NK-92 (cell line): ENCODE data around the gene AGTR1.
"Not testable (repeated sequence)": the region's sequence is repeated elsewhere in the genome, so short reads cannot be mapped to it uniquely, and the experiment has no call there.

ENCODE experiments used
- DNase-seq: peaks from one replicate; lab custom pipeline; 2025; ENCODE audit not compliant: unreplicated experiment; lab: John Stamatoyannopoulos, UW

AGTR1 gene

DNA sequence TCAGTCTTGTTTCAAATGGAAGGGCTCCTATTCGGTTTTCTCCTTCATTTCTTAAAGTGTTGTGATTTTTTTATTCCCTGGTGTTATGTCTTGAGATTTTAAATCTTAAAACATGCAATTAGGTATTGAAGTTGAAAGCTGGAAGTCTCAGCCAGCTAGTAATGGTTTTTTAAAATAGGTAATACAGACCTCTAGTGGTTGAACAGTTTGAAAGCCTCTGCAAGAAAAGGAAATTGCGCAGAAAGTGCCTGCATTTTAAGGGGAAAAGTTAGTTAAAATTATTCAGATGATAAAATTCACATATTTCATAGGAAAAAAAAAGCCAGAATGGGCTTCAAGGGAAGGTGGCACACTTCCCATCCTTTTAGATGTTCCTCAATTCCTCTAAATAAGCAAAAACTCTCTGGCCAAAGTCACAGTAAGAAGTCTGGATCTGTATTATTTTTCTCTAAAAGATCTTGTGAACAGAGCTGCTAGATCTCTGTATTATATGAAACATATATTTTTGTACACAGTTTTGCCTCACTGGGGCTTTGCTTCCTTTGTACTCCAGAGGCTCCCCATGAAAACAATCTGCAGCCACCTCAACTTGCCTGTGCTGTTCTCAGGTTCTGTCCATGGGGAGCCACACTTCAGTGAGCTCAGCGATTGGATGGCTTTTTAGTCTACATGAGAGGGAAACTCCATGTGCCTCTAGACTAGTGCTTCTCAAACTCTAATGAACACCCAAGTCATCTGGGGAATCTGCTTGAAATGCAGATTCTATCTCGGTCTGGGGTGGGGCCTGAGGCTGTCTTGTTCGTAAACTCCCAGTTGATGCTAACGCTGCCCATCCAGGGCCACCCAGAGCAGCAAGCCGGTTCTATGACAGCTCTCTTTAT, 21.5 kb downstream of the AGTR1 start:
- no peak for DNase-seq

DNA sequence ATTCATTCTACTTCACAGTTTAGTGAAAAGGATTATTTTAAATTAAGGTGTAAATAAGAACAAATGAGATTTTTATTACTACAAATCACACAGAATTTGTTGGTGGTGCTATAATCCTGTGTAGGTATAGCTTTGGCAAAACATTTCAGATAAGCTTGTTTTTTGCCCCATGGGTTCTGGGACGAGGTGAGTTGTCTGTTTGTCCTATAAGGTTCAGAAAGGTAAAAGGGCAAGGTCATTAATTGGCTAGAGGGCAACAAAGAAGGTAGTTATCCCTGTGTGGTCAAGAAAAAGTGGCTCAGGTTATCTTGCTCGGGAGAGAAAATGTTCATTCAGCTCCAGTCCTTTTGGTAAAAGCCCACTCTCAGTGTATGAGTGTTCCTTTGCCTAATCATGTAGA, 23.2 kb downstream of the AGTR1 start:
- DNase-seq = no peak

DNA sequence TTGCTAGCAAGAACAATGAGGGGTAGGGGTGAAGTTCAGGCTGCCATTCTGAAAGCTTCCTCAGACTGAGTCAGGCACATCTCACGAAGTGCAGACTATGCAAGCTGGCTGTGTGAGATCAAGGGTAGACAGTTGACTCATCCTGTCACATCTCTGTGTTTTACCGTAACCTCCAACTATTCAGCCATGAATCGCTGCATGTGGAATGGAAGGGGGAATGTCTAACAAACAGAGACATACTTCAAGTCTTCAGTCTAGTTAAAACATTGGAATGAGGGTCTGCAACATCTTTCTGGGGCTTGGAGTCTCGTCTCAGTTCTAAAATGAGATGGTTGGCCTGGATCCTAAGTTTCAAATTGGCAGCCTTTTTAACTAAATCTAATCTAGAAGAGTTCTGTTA, 25.9 kb downstream of the AGTR1 start:
- no peak for DNase-seq

DNA sequence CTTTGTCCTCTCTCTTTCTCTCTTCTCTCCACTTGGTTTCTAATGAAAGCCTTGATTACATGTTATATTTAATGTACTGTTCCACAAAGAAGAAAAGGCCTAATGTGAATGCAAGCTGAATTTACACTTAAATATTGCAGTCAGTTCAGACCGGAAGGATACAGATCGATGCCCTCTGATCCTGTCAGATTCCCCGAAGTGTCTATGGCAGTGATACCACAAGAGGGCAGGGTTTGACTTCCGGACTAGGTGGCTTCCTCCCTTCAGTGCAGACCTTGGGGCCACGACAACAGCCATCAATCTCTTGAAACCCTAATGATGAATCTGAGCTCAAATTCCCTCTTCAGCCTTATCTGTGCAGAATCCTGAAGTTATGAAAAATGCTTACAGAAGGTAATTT, 29.5 kb downstream of the AGTR1 start:
- no peak for DNase-seq

DNA sequence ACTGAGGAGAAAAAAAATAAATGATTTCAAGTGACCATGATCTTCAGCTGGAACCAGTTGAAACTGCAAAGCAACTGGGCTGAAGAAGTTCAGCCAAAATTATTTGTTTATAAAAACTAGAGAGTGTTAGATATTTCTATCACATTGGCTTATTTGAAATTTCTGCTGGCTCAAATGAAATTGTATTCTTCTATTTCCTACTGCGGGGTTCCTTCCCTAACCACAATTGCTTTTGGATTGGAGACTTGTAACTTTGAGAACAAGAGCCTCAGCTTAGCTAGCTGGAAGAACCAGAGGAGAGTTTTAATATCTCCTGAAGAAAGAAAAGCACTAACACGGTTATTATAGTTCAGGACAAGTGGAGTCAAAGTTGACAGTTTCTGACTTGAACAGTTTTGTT, 31.1 kb downstream of the AGTR1 start:
- no peak for DNase-seq

DNA sequence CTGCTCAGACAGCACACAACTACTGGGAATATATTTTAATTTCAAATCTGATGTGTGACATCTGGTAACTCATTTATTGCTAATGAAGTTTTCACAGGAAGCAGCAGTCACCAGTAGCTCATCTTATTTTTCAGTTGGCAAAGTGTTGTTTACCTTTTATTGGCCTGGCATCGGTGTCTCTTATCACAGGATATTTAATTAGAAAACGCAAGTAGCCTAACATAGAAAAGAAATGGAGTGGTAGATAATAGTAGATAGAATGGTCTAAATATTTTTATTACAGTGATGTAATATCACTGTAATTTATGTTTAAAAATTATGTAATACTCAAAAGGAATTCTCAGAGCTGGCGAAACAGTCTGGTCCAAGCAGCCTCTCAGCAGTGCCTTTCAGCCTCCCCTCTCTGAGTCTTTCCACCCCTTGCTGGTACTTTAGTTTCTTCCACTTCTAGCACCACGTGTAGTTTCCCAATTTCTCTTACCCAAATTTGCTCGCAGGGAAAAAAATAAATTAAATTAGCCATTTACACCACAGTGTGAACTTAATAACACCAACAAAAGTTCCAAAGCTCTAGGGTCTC, 31.9 kb downstream of the AGTR1 start:
- DNase-seq = no peak

DNA sequence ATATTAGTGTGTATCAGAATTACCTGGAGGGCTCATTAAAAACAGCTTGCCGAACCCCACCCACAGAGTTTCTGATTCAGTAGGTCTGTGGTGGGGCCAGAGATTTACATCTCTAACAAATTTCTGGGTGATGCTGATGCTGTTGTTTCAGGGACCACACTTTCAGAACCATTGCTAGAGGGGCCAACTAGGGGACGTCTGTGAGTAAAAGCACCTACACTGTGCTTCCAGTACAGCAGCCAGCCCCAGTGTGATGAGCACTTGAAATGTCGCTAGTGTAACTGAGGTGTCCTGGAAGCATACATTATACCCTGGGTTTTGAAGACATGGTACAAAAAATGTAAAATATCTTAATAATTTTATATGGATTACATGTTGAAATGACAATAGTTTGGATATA, 33.0 kb downstream of the AGTR1 start:
- DNase-seq = no peak

DNA sequence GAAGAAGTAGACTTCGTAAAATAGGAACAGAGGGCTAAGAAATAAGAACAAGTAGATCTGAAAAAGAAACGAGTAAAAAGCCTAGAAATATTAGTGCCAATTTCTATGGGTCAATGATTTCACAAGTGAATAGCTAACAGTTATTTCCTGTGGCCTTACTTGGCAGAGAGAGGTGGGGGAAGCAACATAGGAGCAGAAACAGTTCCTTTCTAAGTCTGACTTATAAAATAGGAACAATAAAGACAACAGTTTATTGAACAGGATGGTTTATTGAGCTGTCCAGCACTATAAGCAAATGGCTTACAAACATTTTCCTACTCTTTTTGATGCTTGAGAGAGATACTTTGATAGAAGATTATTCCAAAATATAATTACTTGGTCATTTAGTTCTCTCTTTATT, 37.9 kb downstream of the AGTR1 start:
- no peak for DNase-seq

DNA sequence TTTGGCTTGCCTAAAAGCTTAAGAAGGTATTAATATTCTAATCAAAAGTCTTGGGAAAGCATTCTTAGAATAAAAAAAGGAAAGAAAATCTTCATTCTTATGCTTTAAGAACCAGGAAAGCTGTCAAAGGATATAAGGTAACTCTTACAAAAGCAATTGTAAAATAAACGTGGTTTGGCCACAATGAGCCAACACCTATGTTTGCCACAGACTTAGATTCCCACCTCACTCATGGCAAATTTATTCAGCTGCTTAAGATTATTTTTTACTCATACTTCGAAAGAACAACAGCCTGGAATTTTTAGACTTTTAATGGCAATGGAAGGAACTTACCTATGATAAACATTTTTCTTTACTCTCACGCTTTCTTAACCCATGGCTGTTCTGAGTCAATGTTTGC, 38.4 kb downstream of the AGTR1 start:
- no peak for DNase-seq

DNA sequence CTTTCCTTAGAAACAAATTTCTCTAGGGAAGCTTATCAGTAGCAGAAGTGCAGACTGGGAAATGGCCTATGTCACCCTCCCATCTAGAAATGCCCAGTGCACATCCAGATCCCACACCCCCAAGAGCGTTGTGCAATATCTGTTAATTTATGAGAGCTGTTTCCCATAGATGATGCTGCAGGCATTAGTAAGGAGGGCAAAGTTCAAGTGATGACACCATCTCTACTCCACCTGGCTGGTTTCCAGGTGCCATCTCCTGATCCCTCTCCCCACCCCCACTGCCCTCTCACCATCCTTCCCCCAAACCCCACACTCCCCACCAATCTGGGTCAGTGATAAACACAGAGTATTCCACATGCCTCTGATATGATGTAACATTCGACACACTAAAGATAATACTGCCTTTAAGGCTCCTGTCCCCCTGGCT, 39.4 kb downstream of the AGTR1 start:
- no peak for DNase-seq

DNA sequence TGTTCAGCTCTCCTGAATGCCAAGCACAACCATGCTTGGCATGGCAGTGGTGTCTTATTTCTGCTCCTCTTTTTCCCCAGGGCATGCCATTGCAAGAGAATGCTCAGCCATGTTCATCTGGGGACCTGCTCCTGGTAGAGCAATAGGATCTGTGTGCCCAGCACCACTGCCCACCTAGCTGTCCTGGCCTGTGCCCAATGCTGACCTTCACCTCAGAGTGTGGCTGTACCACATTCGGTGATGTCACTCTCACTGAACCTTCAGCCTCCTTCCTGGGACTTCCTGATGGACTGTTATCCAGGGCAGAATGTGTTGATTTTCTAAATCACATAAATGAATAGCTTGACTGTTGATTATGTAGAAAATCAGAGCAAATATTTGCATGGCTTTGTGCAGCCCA, 42.0 kb downstream of the AGTR1 start:
- no peak for DNase-seq

DNA sequence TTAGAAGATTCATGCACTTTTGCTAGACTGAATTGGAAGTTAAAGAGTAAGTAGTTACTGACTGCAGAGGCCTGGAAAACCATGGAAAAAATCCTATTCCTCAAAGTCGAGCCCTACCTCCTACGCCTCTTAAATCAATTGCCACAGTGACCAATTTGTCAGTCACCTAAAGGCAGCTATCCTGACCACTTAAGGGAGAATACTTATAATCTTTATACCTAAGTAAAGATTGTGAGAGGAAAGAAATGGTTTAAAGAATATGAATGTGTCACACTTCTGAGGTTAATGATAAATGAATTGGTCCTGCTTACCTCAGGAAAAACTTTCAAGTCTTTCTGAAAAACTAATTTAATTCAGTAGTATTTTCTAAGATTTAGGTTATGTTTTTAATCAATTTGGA, 42.6 kb downstream of the AGTR1 start:
- DNase-seq = no peak

DNA sequence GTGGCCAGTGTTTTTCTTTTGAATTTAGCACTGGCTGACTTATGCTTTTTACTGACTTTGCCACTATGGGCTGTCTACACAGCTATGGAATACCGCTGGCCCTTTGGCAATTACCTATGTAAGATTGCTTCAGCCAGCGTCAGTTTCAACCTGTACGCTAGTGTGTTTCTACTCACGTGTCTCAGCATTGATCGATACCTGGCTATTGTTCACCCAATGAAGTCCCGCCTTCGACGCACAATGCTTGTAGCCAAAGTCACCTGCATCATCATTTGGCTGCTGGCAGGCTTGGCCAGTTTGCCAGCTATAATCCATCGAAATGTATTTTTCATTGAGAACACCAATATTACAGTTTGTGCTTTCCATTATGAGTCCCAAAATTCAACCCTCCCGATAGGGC, 43.5 kb downstream of the AGTR1 start:
- DNase-seq = no peak

DNA sequence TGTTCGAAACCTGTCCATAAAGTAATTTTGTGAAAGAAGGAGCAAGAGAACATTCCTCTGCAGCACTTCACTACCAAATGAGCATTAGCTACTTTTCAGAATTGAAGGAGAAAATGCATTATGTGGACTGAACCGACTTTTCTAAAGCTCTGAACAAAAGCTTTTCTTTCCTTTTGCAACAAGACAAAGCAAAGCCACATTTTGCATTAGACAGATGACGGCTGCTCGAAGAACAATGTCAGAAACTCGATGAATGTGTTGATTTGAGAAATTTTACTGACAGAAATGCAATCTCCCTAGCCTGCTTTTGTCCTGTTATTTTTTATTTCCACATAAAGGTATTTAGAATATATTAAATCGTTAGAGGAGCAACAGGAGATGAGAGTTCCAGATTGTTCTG, 44.4 kb downstream of the AGTR1 start:
- DNase-seq = no peak

DNA sequence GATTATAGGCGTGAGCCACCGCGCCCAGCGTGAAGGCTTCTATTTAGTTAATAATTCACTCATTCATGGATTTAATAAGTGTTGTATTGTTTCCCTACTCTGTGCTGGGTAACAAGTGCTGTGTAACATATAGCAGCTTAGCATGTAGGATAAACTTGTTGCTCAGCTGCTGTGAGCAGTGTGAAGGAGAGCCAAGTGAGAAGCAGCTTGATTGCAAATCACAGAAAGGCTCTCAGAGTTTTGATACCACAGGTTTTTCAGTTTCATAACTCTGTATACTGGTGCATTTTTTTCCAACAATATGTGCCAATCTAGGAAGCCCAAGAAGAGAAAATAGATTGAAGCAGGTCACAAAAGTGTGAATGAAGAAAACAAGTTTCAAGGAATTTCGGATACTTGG, 48.4 kb downstream of the AGTR1 start:
- DNase-seq = no peak

DNA sequence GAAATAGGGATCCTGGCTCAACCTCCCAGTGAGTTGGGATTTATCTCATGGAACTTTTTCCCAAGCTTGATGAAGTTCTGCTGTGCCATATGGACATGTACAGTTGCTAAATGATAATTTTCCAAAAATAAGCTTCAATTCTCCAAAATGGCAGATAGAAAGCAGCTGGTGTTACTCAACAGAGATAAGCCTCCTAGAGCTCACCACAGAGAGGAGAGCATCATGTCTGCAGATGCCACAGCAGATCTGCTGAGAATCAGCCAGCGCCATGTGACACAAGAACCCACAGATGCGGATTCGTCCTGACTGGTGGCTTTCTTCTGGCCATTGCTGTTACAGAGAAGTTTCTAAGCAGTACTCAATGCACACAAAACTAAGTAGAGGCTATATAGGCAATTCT, 50.6 kb downstream of the AGTR1 start:
- DNase-seq = no peak

DNA sequence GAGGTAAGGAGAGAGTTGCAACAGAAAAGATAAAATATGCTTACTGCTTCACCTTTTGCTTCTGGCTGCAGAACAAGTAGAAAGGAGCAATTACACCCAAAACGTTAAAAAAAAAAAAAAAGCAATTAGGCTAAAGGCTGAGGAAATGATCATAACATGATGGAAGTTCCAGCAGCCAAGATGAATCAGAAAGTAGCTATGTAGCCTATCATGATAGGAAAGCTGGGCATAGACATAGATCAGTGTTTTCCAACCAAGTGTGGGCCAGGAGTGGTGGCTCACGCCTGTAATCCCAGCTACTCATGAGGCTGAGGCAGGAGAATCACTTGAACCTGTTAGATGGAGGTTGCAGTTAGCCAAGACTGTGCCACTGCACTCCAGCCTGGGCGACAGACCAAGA, 52.6 kb downstream of the AGTR1 start:
- no peak for DNase-seq

DNA sequence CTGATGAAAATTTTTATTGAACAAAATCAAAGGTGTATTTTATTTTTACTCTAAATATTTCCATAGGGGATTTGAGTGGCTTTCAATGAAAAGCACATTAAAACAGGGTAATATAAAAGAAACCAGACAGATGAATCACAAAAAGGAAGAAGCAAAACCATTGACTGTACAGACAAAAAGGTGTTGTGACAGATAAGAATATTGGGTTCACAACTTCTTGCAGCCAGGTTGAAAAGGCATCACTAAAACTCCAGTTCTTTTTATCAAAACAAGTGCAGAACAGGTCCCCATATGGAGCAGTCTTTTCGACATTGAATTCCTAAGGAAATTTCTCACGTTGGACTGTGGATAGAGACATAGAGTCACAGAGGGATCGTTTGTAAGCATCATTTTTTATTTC, 53.8 kb downstream of the AGTR1 start:
- no peak for DNase-seq

DNA sequence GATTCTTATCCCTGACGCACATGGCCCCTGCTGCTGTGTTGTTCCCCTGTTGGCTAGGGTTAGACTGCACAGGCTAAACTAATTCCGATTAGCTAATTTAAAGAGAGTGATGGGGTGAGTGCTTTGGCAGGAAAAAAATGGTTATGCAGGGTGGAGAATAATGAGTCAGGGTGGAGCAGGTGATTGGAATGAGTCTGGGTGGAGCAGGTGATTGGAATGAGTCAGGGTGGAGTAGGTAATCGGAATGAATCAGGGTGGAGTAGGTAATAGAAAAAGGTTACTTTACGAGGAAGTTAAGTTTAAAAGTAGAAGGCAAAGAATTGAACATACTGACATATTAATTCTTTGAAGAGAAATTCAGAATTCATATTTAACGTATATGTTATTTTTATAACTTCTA, 55.7 kb downstream of the AGTR1 start:
- not testable (repeated sequence) for DNase-seq

DNA sequence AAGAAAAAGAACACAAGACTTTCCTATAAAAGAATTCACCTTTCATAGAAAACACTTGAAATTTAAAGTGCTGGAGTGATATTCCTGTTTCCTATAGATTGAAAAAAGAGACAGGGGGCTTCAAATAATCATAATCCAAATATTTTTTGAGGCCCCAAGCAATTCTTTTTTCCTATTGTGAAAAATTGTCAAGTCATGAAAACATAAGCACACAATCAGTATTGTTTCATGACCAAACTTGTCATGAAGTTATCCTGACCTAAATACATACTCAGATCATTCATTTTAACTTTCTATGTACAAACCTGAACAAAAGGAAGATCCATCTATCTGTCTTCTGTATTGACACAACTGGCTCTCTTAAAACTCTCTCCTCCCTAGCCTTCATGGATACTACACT, 57.9 kb downstream of the AGTR1 start:
- no peak for DNase-seq

DNA sequence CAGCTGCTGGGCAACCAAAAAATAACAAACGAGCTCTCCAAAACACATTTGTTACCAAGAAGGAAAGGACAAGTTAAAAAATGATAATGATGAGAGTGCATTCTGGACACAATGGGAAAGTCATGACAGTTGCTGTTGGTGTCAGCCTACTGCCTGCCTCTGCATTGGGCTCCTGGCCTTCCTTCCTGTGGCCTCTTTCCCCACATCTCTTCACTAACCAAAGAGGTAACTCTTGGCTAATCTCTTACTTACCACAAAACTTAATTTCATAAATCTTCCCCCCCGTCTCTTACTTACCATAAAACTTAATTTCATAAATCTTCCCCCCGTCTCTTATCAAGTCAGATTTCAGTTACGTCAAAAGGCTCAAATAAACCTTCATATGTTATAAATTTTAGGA, 58.6 kb downstream of the AGTR1 start:
- no peak for DNase-seq

DNA sequence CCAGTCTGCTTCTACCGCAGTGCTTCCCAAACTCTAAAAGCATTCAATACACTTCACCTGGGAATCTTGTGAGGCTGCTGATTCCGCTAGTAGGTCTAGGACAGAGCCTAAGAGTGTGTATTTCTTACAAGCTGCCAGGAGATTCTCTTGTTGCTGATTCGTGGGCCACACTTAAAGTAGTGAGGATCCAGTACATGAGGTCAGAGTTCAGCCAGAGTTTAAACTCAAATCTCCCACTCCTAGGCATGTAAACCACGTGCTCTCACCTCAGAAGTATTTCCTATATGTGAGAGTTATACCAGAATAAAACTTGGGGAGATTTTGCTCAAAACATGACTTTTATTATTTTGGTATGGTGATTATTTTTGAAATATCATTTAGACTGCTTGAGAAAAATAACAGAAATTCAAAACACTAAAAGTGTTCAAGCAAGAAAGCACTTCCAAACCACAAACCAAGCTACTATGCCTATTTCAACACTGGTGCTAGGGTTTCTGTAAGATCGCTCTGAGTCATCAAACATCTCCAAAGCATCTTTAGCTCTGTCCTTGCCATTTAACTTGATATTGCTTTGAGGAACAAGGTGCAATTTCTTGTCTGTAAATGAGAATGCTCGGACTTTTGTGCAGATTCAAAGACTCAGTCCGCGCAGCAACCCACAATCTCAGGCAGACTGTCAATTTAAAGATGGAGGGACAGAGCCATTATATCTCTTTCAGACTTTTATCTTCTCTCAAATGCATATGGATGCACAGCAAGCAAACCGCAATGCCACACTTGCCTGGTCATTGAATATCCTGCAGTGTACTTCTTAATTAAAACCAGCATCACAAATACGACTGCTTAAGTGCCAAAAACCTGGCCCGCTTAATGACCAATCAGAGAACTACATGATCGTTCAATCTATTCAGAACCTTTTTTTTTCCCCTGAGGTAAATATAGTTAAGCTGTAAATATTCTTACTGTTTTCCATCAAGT, 59.8 kb downstream of the AGTR1 start:
- no peak for DNase-seq
